ENCODE data around the gene FOXF1.

GRCh38 chr16:86534779-86535615, 24.7 kb downstream of the FOXF1 start:
- no peak for TF ChIP-seq POLR2A (IDR thresholded peaks at IDR 0.05)
- TF ChIP-seq CTCF (IDR thresholded peaks at IDR 0.05), result no peak
